Subcutaneous abdominal adipose tissue (tissue), 5 donors: Measurements from ENCODE around the gene PRIM2.
A peak's percentile ranks its signal among the peaks of the same experiment; 100 is the strongest.
"Not testable (repeated sequence)": the region's sequence is repeated elsewhere in the genome, so short reads cannot be mapped to it uniquely, and the experiment has no call there.

ENCODE experiments used
- H3K27ac ChIP-seq: one replicate; pipeline ENCODE4 v1.7.0; 2013; ENCODE audit warnings: low read depth, mild to moderate bottlenecking, inconsistent platforms, low read length, moderate library complexity
- H3K27me3 ChIP-seq, 5 donors: one replicate each; pipeline ENCODE4 v1.7.0; 2013; ENCODE audit warnings: low read length in 5 of 5, inconsistent platforms in 1 of 5; ENCODE audit not compliant: control insufficient read depth in 5 of 5, insufficient read depth in 4 of 5
- H3K36me3 ChIP-seq, 5 donors: one replicate each; pipeline ENCODE4 v1.7.0; 2013; ENCODE audit warnings: low read length in 5 of 5; ENCODE audit not compliant: control insufficient read depth in 5 of 5, insufficient read depth in 5 of 5
- H3K4me1 ChIP-seq, 5 donors: one replicate each; pipeline ENCODE4 v1.7.0; 2013; ENCODE audit warnings: low read length in 5 of 5, mild to moderate bottlenecking in 3 of 5, moderate library complexity in 1 of 5; ENCODE audit not compliant: control insufficient read depth in 5 of 5, insufficient read depth in 5 of 5
- H3K4me3 ChIP-seq, 5 donors: one replicate each; pipeline ENCODE4 v1.7.0; 2013; ENCODE audit warnings: low read length in 5 of 5, low read depth in 1 of 5
- H3K9ac ChIP-seq, 5 donors: one replicate each; pipeline ENCODE4 v1.7.0; 2013; ENCODE audit warnings: low read length in 5 of 5, mild to moderate bottlenecking in 4 of 5, moderate library complexity in 3 of 5
- H3K9me3 ChIP-seq, 5 donors: one replicate each; pipeline ENCODE4 v1.7.0; 2013; ENCODE audit warnings: low read length in 5 of 5; ENCODE audit not compliant: control insufficient read depth in 5 of 5
- donor health status: healthy.
- donor health status: healthy.
- donor health status: healthy.
- donor health status: healthy.
- donor health status: healthy.

The PRIM2 gene

GRCh38 chr6:57306273-57306672, 11.2 kb upstream of the PRIM2 start:
- Histone ChIP-seq H3K4me1 (peaks cover 0 to 18% (median 11%) of the 10 kb centered on the region in 5 donors), H3K27me3 (no peaks in the 10 kb centered on the region), H3K27ac (peak overlapping the region; percentile 17), H3K4me3 (no peak overlapping the region), H3K36me3 (no peaks in the 10 kb centered on the region), H3K9ac (no peak overlapping the region), H3K9me3 (no peaks in the 10 kb centered on the region)

DNA sequence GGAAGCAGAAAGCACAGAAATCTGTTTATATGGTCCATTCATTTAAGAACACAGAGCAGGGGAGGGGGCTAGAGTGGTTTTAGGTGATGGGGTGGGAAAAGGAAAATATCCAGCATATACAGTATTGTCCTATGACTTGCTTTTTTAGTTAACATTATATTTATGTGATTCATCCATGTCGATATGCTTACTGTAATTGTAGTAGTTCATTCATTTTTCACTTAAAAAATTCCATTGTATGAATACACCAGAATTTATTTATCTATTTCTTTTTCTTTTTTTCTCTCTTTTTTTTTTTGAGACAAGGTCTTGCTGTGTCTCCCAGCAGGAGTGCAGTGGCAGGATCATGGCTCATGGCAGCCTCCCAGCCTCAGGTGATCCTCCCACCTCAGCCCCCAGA, 9.6 kb upstream of the PRIM2 start:
- no peaks in the 10 kb centered on the region for H3K9me3 ChIP-seq
- no peak overlapping the region for H3K4me3 ChIP-seq
- no peak overlapping the region for H3K9ac ChIP-seq
- H3K4me1 ChIP-seq: peaks cover 0 to 18% (median 11%) of the 10 kb centered on the region in 5 donors
- H3K27me3 ChIP-seq: no peaks in the 10 kb centered on the region
- no peak overlapping the region for H3K27ac ChIP-seq
- H3K36me3 ChIP-seq: no peaks in the 10 kb centered on the region

GRCh38 chr6:57308755-57309154, 8.7 kb upstream of the PRIM2 start:
- not testable (repeated sequence) for H3K27ac ChIP-seq, H3K27me3 ChIP-seq, H3K9me3 ChIP-seq, H3K36me3 ChIP-seq, H3K9ac ChIP-seq, H3K4me3 ChIP-seq
- peaks cover 0 to 18% (median 11%) of the 10 kb centered on the region in 5 donors for H3K4me1 ChIP-seq

DNA sequence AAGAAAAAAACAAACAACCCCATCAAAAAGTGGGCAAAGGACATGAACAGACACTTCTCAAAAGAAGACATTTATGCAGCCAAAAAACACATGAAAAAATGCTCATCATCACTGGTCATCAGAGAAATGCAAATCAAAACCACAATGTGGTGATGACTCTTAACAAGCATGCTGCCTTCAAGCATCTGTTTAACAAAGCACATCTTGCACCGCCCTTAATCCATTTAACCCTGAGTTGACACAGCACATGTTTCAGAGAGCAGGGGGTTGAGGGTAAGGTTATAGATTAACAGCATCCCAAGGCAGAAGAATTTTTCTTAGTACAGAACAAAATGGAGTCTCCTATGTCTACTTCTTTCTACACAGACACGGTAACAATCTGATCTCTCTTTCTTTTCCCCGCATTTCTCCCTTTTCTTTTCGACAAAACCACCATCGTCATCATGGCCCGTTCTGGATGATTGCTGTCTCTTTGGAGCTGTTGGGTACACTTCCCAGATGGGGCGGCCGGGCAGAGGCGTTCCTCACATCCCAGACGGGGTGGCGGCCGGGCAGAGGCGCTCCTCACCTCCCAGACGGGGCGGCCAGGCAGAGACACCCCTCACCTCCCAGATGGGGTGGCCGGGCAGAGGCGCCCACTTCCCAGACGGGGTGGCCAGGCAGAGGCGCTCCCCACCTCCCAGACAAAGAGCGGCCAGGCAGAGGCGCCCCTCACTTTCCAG, 7.2 kb upstream of the PRIM2 start:
- not testable (repeated sequence) for H3K27me3 ChIP-seq, H3K27ac ChIP-seq, H3K4me3 ChIP-seq, H3K9ac ChIP-seq, H3K36me3 ChIP-seq, H3K4me1 ChIP-seq, H3K9me3 ChIP-seq

DNA sequence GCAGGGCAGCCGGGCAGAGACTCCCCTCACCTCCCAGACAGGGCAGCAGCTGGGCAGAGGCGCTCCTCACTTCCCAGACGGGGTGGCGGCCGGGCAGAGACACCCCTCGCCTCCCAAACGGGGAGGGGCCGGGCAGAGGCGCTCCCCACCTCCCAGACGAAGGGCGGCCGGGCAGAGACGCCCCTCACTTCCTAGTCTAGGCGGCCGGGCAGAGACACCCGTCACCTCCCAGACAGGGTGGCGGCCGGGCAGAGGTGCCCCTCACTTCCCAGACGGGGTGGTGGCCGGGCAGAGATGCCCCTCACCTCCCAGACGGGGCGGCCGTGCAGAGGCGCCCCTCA, 6.6 kb upstream of the PRIM2 start:
- no peaks in the 10 kb centered on the region for H3K27me3 ChIP-seq
- H3K9ac ChIP-seq: no peak overlapping the region
- H3K27ac ChIP-seq: no peak overlapping the region

GRCh38 chr6:57311300-57312003, 6.0 kb upstream of the PRIM2 start:
- not testable (repeated sequence) for H3K9ac ChIP-seq, H3K36me3 ChIP-seq, H3K4me3 ChIP-seq, H3K4me1 ChIP-seq, H3K9me3 ChIP-seq, H3K27ac ChIP-seq, H3K27me3 ChIP-seq

More for the DNA sequence above, 6.6 kb upstream of the PRIM2 start:
- Histone ChIP-seq H3K9me3 (no peaks in the 10 kb centered on the region), H3K4me3 (no peak overlapping the region), H3K4me1 (peaks cover 0 to 2% (median 0%) of the 10 kb centered on the region in 5 donors), H3K36me3 (no peaks in the 10 kb centered on the region)

- Histone ChIP-seq H3K4me3 (no peak overlapping the region), H3K9ac (no peak overlapping the region), H3K27ac (no peak overlapping the region), H3K4me1 (peaks cover 0 to 8% (median 4%) of the 10 kb centered on the region in 5 donors), H3K36me3 (no peaks in the 10 kb centered on the region), H3K27me3 (no peaks in the 10 kb centered on the region), H3K9me3 (no peaks in the 10 kb centered on the region)
These were observed 5.5 kb upstream of the PRIM2 start for GRCh38 chr6:57312004-57312345.

- Histone ChIP-seq H3K9ac (no peak overlapping the region), H3K27ac (no peak overlapping the region)
These were observed 4.4 kb upstream of the PRIM2 start for GRCh38 chr6:57313009-57313408.

GRCh38 chr6:57313711-57314471, 3.5 kb upstream of the PRIM2 start:
- Histone ChIP-seq H3K36me3 (no peaks in the 10 kb centered on the region), H3K4me3 (no peak overlapping the region), H3K9me3 (no peaks in the 10 kb centered on the region), H3K27me3 (no peaks in the 10 kb centered on the region), H3K27ac (no peak overlapping the region), H3K9ac (no peak overlapping the region), H3K4me1 (peaks cover 3 to 20% (median 14%) of the 10 kb centered on the region in 5 donors)

More at GRCh38 chr6:57313009-57313408, 4.4 kb upstream of the PRIM2 start:
- peaks cover 3 to 16% (median 10%) of the 10 kb centered on the region in 5 donors for H3K4me1 ChIP-seq
- no peaks in the 10 kb centered on the region for H3K36me3 ChIP-seq
- H3K4me3 ChIP-seq: no peak overlapping the region
- H3K9me3 ChIP-seq: no peaks in the 10 kb centered on the region
- H3K27me3 ChIP-seq: no peaks in the 10 kb centered on the region

- no peak overlapping the region for H3K27ac ChIP-seq
- H3K4me1 ChIP-seq: peaks cover 3 to 20% (median 14%) of the 10 kb centered on the region in 5 donors
These were observed 2.3 kb upstream of the PRIM2 start for GRCh38 chr6:57315111-57315510.

More at GRCh38 chr6:57315111-57315510, 2.3 kb upstream of the PRIM2 start:
- Histone ChIP-seq H3K9ac (no peak overlapping the region), H3K27me3 (no peaks in the 10 kb centered on the region), H3K4me3 (no peak overlapping the region), H3K9me3 (no peaks in the 10 kb centered on the region), H3K36me3 (peaks cover 0 to 7% (median 5%) of the 10 kb centered on the region in 5 donors)
